HCT116 (cell line): ENCODE measurements around the gene IGSF9B. TPM values are rescaled to one million over a fixed set of nuclear protein-coding genes. Genes with fewer than 3 reads are reported as not detected.

ENCODE experiments used
- ATAC-seq: fragments of 200-7000 bp; cut with Tn5 transposase; 2 replicates; pipeline ENCODE4 v1.9.1; 2020; ENCODE audit warnings: mild to moderate bottlenecking, moderate library complexity
- BruUV-seq: library from RNA; stranded (reverse); fragments of 400-500 nt; replicated peaks from 2 replicates; lab custom pipeline; 2021; lab: Mats Ljungman, UMichigan
- CTCF ChIA-PET: fragments of 300-600 bp; sonication (Branson Sonifier 250); formaldehyde crosslinking; loops from one replicate; lab custom pipeline; 2021; ENCODE audit warnings: antibody characterized with exemption; lab: Charles Lee
- POLR2A ChIA-PET: fragments of 300-600, 350-600 bp; sonication (Branson Sonifier 250); formaldehyde crosslinking; loops from one replicate; lab custom pipeline; 2021; ENCODE audit warnings: antibody characterized with exemption; lab: Charles Lee
- RAD21 ChIA-PET, 2 experiments: fragments of 300-600 bp; sonication (Branson Sonifier 250); formaldehyde crosslinking; loops; one replicate each; lab custom pipeline; 2023; ENCODE audit warnings: low total read pairs in 2 of 2; ENCODE audit not compliant: uncharacterized antibody in 2 of 2, unreplicated experiment in 2 of 2, low non-redundant PET in 1 of 2; lab: Charles Lee
- DNase-seq: peaks from one replicate; pipeline ENCODE4 v3.0.0-alpha.2; 2010; ENCODE audit warnings: low read depth, low spot score
- H2AFZ ChIP-seq: fragments of 200-600 bp; shearing (Covaris generic), sonication (generic); 2 replicates; pipeline ENCODE4 v1.6.1; 2017; ENCODE audit warnings: low read depth, mixed run types, mixed read lengths, antibody characterized with exemption, low read length; ENCODE audit not compliant: poor library complexity, severe bottlenecking
- H3K27ac ChIP-seq: 2 replicates; pipeline ENCODE4 v1.5.1; 2012; ENCODE audit warnings: low read depth, low read length
- H3K27me3 ChIP-seq: fragments of 200-600 bp; sonication (generic); 2 replicates; pipeline ENCODE4 v1.6.1; 2016; ENCODE audit warnings: mixed run types, low read length, mixed read lengths; ENCODE audit not compliant: insufficient read depth
- H3K36me3 ChIP-seq, 2 experiments: fragments of 200-500 bp in 1 of 2; fragments of 200-600 bp in 1 of 2; sonication (Bioruptor generic) in 1 of 2; sonication (generic) in 1 of 2; 2 replicates each; pipeline versions ENCODE4 v1.5.1 to v1.6.1; 2014 to 2016; ENCODE audit warnings: low read length in 2 of 2, inconsistent platforms in 1 of 2, mixed read lengths in 1 of 2, mixed run types in 1 of 2; ENCODE audit not compliant: insufficient read depth in 2 of 2, control insufficient read depth in 1 of 2
- H3K4me1 ChIP-seq, 2 experiments: fragments of 200-600 bp in 1 of 2; sonication (generic) in 1 of 2; 2 replicates each; pipeline versions ENCODE4 v1.5.1 to v1.6.1; 2012 to 2017; ENCODE audit warnings: low read length in 2 of 2, inconsistent platforms in 1 of 2, mild to moderate bottlenecking in 1 of 2, mixed read lengths in 1 of 2, mixed run types in 1 of 2, moderate library complexity in 1 of 2; ENCODE audit not compliant: insufficient read depth in 2 of 2, control insufficient read depth in 1 of 2
- H3K4me2 ChIP-seq: fragments of 200-600 bp; sonication (generic); 2 replicates; pipeline ENCODE4 v1.6.1; 2017; ENCODE audit warnings: mixed run types, low read length, mixed read lengths
- H3K4me3 ChIP-seq, 2 experiments: fragments of 200-600 bp in 1 of 2; sonication (generic) in 1 of 2; replicated peaks in 1 of 2; 2 replicates each; pipeline ENCODE4 v1.5.1; 2011 to 2016; ENCODE audit warnings: low read length in 2 of 2, control low read depth in 1 of 2, low read depth in 1 of 2, mild to moderate bottlenecking in 1 of 2, mixed read lengths in 1 of 2, mixed run types in 1 of 2
- H3K79me2 ChIP-seq: fragments of 200-600 bp; sonication (generic); 2 replicates; pipeline ENCODE4 v1.6.1; 2017; ENCODE audit warnings: mild to moderate bottlenecking, mixed run types, low read length, moderate library complexity, mixed read lengths; ENCODE audit not compliant: insufficient read depth
- H3K9ac ChIP-seq: fragments of 200-600 bp; sonication (generic); 2 replicates; pipeline ENCODE4 v1.6.1; 2016; ENCODE audit warnings: low read length, mixed read lengths
- H3K9me2 ChIP-seq: fragments of 200-600 bp; sonication (generic), shearing (Covaris generic); 2 replicates; pipeline ENCODE4 v1.6.1; 2017; ENCODE audit warnings: mixed run types, mild to moderate bottlenecking, moderate library complexity; ENCODE audit not compliant: insufficient read depth
- H3K9me3 ChIP-seq, 2 experiments: fragments of 200-500 bp in 1 of 2; fragments of 200-600 bp in 1 of 2; sonication (Bioruptor generic) in 1 of 2; sonication (generic) in 1 of 2; 2 replicates each; pipeline ENCODE4 v1.6.1; 2014 to 2017; ENCODE audit warnings: low read length in 2 of 2, mixed read lengths in 2 of 2, inconsistent platforms in 1 of 2, low read depth in 1 of 2, mild to moderate bottlenecking in 1 of 2, mixed run types in 1 of 2, moderate library complexity in 1 of 2; ENCODE audit not compliant: control insufficient read depth in 1 of 2, insufficient read depth in 1 of 2
- H4K20me1 ChIP-seq: fragments of 200-600 bp; sonication (generic), shearing (Covaris generic); 2 replicates; pipeline ENCODE4 v1.6.1; 2017; ENCODE audit warnings: mixed run types, mild to moderate bottlenecking, moderate library complexity; ENCODE audit not compliant: insufficient read depth
- CBX3 ChIP-seq: IDR thresholded peaks from 2 replicates; pipeline ENCODE4 v1.6.1; 2012; ENCODE audit warnings: low read depth
- CEBPB ChIP-seq: IDR thresholded peaks from 2 replicates; pipeline ENCODE4 v1.6.1; 2012; ENCODE audit warnings: low read depth
- ELF1 ChIP-seq: IDR thresholded peaks from 2 replicates; pipeline ENCODE4 v1.6.1; 2012; ENCODE audit warnings: low read depth, borderline replicate concordance
- EZH2 ChIP-seq: fragments of 200-600 bp; sonication (generic); IDR thresholded peaks from 2 replicates; pipeline ENCODE4 v1.6.1; 2017; ENCODE audit warnings: antibody characterized with exemption, mixed run types
- JUND ChIP-seq: IDR thresholded peaks from 2 replicates; pipeline ENCODE4 v1.6.1; 2012
- POLR2AphosphoS5 ChIP-seq: IDR thresholded peaks from 2 replicates; pipeline ENCODE4 v1.6.1; 2011; ENCODE audit warnings: mild to moderate bottlenecking, low read depth, low read length, moderate library complexity
- SIN3A ChIP-seq: IDR thresholded peaks from 2 replicates; pipeline ENCODE4 v1.6.1; 2012; ENCODE audit warnings: low read depth
- SP1 ChIP-seq: IDR thresholded peaks from 2 replicates; pipeline ENCODE4 v1.6.1; 2012; ENCODE audit warnings: low read depth
- TCF7L2 ChIP-seq: IDR thresholded peaks from 2 replicates; pipeline ENCODE4 v1.7.0; 2011; ENCODE audit warnings: borderline replicate concordance, inconsistent platforms; ENCODE audit not compliant: insufficient read depth, insufficient read length; ENCODE audit errors: extremely low read depth
- ZFX ChIP-seq: fragments of 450-650 bp; IDR thresholded peaks from 2 replicates; pipeline ENCODE4 v1.6.1; 2017
- intact Hi-C: fragments of 100-400 bp; cut with micrococcal nuclease; formaldehyde crosslinking; loops from 2 replicates; pipeline ENCODE4 v1.10.0; 2022
- total RNA-seq: library from RNA; stranded (reverse); gene quantifications from one replicate; pipeline ENCODE4 v1.2.1, GENCODE V29; 2021; ENCODE audit not compliant: unreplicated experiment
- TF ChIP-seq, protein P1 (sequence below), 3 experiments: fragments of 200-600 bp in 1 of 3; sonication (generic) in 1 of 3; IDR thresholded peaks in 2 of 3; conservative IDR thresholded peaks in 1 of 3; 2 replicates each; pipeline ENCODE4 v1.5.1; 2012 to 2017; ENCODE audit warnings: low read depth in 2 of 3, low read length in 2 of 3, antibody characterized with exemption in 1 of 3, borderline replicate concordance in 1 of 3, control low read depth in 1 of 3, mild to moderate bottlenecking in 1 of 3, mixed read lengths in 1 of 3, mixed run types in 1 of 3, moderate library complexity in 1 of 3; ENCODE audit not compliant: insufficient read depth in 1 of 3
- TF ChIP-seq, protein P2 (sequence below): IDR thresholded peaks from 2 replicates; pipeline ENCODE4 v1.6.1; 2011; ENCODE audit warnings: mild to moderate bottlenecking, low read length, moderate library complexity; ENCODE audit not compliant: insufficient replicate concordance; ENCODE audit errors: extremely low read depth
- TF ChIP-seq, protein P3 (sequence below): IDR thresholded peaks from 2 replicates; pipeline ENCODE4 v1.6.1; 2012; ENCODE audit warnings: low read depth
- TF ChIP-seq, protein P4 (sequence below): IDR thresholded peaks from 2 replicates; pipeline ENCODE4 v1.6.1; 2012

IGSF9B gene
- total RNA-seq, 1 experiment from 2014 or later = 12.4 TPM

DNA sequence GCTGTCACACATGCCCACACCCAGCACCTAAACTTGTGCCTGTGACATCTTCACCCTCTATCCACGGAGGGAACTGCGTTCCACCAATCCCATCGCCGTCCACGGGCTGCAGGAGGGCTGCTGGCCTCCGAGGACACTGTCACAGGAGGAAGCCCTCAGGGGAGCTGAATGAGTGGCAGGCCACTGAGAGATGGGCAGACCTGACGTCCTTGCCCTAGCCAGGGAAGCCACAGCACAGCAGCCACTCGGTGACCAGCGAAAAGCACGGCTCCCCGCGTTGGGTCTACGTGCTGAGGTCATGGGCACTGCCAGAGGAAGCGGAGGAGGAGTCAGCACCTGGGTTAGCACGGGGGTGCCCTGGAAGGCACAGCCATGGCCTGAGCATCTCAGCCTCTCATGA lies 50.5 kb downstream of the IGSF9B start:
- CTCF ChIA-PET = no interaction called here
- RAD21 ChIA-PET = no interaction called here
- Histone ChIP-seq H3K27me3 (no peaks in the 10 kb centered on the region), H3K4me2 (no peak overlapping the region), H3K9me2 (no peaks in the 10 kb centered on the region), H3K4me1 (no peaks in the 10 kb centered on the region), H2AFZ (no peak overlapping the region), H3K27ac (no peak overlapping the region), H3K9me3 (no peaks in the 10 kb centered on the region), H3K9ac (no peak overlapping the region), H3K79me2 (no peaks in the 10 kb centered on the region), H3K4me3 (no peak overlapping the region), H4K20me1 (no peaks in the 10 kb centered on the region), H3K36me3 (no peaks in the 10 kb centered on the region)
- no peak for DNase-seq
- BruUV-seq = no TSS peak
- POLR2A ChIA-PET = no interaction called here
- no peak for ATAC-seq
- TF ChIP-seq SP1 (no peak), JUND (no peak), SIN3A (no peak), POLR2AphosphoS5 (no peak), EZH2 (no peak), ZFX (no peak), CEBPB (no peak), ELF1 (no peak), TCF7L2 (no peak), CBX3 (no peak)
- TF ChIP-seq, protein P1, sequence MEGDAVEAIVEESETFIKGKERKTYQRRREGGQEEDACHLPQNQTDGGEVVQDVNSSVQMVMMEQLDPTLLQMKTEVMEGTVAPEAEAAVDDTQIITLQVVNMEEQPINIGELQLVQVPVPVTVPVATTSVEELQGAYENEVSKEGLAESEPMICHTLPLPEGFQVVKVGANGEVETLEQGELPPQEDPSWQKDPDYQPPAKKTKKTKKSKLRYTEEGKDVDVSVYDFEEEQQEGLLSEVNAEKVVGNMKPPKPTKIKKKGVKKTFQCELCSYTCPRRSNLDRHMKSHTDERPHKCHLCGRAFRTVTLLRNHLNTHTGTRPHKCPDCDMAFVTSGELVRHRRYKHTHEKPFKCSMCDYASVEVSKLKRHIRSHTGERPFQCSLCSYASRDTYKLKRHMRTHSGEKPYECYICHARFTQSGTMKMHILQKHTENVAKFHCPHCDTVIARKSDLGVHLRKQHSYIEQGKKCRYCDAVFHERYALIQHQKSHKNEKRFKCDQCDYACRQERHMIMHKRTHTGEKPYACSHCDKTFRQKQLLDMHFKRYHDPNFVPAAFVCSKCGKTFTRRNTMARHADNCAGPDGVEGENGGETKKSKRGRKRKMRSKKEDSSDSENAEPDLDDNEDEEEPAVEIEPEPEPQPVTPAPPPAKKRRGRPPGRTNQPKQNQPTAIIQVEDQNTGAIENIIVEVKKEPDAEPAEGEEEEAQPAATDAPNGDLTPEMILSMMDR (IDR thresholded peaks at IDR 0.05 in 2 of 3, conservative IDR thresholded peaks at IDR 0.05 in 1 of 3; ENCODE audit: borderline replicate concordance in 1 of 3, insufficient read depth in 1 of 3, low read depth in 2 of 3, low read length in 2 of 3) = no peak
- TF ChIP-seq, protein P2, sequence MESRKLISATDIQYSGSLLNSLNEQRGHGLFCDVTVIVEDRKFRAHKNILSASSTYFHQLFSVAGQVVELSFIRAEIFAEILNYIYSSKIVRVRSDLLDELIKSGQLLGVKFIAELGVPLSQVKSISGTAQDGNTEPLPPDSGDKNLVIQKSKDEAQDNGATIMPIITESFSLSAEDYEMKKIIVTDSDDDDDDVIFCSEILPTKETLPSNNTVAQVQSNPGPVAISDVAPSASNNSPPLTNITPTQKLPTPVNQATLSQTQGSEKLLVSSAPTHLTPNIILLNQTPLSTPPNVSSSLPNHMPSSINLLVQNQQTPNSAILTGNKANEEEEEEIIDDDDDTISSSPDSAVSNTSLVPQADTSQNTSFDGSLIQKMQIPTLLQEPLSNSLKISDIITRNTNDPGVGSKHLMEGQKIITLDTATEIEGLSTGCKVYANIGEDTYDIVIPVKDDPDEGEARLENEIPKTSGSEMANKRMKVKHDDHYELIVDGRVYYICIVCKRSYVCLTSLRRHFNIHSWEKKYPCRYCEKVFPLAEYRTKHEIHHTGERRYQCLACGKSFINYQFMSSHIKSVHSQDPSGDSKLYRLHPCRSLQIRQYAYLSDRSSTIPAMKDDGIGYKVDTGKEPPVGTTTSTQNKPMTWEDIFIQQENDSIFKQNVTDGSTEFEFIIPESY = no peak
- TF ChIP-seq, protein P3, sequence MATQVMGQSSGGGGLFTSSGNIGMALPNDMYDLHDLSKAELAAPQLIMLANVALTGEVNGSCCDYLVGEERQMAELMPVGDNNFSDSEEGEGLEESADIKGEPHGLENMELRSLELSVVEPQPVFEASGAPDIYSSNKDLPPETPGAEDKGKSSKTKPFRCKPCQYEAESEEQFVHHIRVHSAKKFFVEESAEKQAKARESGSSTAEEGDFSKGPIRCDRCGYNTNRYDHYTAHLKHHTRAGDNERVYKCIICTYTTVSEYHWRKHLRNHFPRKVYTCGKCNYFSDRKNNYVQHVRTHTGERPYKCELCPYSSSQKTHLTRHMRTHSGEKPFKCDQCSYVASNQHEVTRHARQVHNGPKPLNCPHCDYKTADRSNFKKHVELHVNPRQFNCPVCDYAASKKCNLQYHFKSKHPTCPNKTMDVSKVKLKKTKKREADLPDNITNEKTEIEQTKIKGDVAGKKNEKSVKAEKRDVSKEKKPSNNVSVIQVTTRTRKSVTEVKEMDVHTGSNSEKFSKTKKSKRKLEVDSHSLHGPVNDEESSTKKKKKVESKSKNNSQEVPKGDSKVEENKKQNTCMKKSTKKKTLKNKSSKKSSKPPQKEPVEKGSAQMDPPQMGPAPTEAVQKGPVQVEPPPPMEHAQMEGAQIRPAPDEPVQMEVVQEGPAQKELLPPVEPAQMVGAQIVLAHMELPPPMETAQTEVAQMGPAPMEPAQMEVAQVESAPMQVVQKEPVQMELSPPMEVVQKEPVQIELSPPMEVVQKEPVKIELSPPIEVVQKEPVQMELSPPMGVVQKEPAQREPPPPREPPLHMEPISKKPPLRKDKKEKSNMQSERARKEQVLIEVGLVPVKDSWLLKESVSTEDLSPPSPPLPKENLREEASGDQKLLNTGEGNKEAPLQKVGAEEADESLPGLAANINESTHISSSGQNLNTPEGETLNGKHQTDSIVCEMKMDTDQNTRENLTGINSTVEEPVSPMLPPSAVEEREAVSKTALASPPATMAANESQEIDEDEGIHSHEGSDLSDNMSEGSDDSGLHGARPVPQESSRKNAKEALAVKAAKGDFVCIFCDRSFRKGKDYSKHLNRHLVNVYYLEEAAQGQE = no peak
- TF ChIP-seq, protein P4, sequence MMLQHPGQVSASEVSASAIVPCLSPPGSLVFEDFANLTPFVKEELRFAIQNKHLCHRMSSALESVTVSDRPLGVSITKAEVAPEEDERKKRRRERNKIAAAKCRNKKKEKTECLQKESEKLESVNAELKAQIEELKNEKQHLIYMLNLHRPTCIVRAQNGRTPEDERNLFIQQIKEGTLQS = no peak
- intact Hi-C loops = no loop called here
